ENCODE data around the gene TUBB2B.

DNA sequence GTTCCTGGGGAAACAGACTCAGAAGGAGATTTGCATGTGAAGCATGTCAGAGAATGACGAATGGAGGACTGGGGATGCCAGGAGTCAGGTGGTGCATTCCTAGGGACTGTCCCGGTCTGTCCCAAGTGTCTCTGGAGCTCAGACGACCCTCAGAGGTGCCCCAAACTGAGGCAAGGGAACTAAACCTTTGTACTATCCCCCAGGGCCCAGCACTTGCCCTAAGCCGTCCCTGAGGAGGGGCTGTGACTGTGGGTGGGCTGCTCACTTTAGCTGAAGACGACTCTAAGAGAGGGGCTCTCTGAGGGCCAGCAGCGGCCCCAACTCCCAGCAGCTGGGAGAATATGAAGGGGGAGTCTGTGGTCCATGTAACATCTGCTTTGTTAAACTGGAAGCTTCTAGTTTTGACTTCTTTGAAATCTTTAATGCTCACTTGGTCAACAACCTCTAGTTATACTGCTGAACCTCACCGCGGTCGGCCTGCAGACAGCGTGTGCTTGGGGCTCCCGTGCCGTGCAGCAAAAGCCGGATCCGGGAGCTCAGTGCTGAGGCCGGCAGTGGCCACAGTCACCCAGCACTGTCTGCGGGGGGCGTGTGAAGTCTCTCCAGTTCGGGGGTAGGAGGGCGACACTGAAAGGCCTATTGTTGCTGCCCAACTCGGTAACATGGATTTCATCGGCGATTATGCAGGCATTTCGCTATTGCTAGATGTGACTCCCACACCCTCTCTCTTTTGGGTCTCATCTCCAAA, 34.2 kb downstream of the TUBB2B start:
- TF ChIP-seq REST (IDR thresholded peaks at IDR 0.05; ENCODE audit: low read depth) (no peak), ZBTB7A (IDR thresholded peaks at IDR 0.05; ENCODE audit: low read depth) (no peak), TCF12 (IDR thresholded peaks at IDR 0.05; ENCODE audit: low read depth) (no peak), FOXM1 (IDR thresholded peaks at IDR 0.05; ENCODE audit: borderline replicate concordance, low read depth) (no peak), CEBPB (IDR thresholded peaks at IDR 0.05) (no peak), CREB1 (IDR thresholded peaks at IDR 0.05; ENCODE audit: low read depth) (no peak), RAD21 (IDR thresholded peaks at IDR 0.05; ENCODE audit: low read depth) (no peak), MAX (IDR thresholded peaks at IDR 0.05) (no peak)

All from Ishikawa (cell line).